Erythroblast (primary cell): Measurements from ENCODE around the gene SYT1.

Experiments used
- GATA1 ChIP-seq: IDR thresholded peaks from 2 replicates; pipeline ENCODE4 v1.6.1; 2011; ENCODE audit warnings: low read depth, mild to moderate bottlenecking, control low read depth, low read length, moderate library complexity
- POLR2A ChIP-seq: IDR thresholded peaks from 2 replicates; pipeline ENCODE4 v1.6.1; 2011; ENCODE audit warnings: mild to moderate bottlenecking, low read length

DNA sequence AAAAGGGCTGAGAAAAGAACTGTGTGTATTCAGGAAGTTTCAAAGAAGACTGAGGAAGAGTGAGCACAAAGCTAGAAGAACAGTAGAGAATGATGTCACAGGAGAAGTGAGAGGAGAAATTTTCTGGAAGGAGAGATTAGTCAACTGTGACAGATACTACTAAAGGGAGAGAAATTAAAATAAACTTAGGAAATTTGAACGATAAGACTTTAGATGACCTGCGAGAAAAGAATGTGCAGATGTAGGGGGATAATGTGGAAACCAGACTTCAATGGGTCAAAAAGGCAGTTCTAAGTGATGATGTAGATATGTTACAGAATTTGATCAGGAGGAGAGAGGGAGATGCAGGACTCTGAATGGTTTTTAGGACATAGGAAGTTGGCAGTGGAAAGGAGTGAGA lies 287.4 kb downstream of the SYT1 start:
- TF ChIP-seq POLR2A (no peak), GATA1 (no peak)
